Measurements from ENCODE around the gene TUBB4B.
"Not testable (repeated sequence)": the region's sequence is repeated elsewhere in the genome, so short reads cannot be mapped to it uniquely, and the experiment has no call there.

The TUBB4B gene

GRCh38 chr9:137234055-137234697, 6.9 kb upstream of the TUBB4B start:
- no peaks in the 10 kb centered on the region for H3K36me3 ChIP-seq
- H3K4me3 ChIP-seq, result peak overlapping the region; percentile 63
- H3K4me1 ChIP-seq, result peaks cover 83% of the 10 kb centered on the region
- H3K27me3 ChIP-seq, result no peaks in the 10 kb centered on the region
- H3K27ac ChIP-seq, result peak overlapping the region; percentile 79; the same call in 1 of the 2 replicates
- TF ChIP-seq Cebpa-rat (IDR thresholded peaks at IDR 0.05), result no peak
- H3K9me3 ChIP-seq, result no peaks in the 10 kb centered on the region
- H3K9ac ChIP-seq, result peak overlapping the region; percentile 66; the same call in 1 of the 2 replicates
- peaks cover 17% of the 10 kb centered on the region; the same call in 1 of the 2 replicates for H4K20me1 ChIP-seq
- H3K4me2 ChIP-seq, result peak overlapping the region; percentile 98

GRCh38 chr9:137234758-137235423, 6.2 kb upstream of the TUBB4B start:
- peak overlapping the region; percentile 63 for H3K4me3 ChIP-seq
- no peaks in the 10 kb centered on the region for H3K27me3 ChIP-seq
- H3K9ac ChIP-seq, result peak overlapping the region; percentile 66
- H3K9me3 ChIP-seq, result no peaks in the 10 kb centered on the region
- H3K4me2 ChIP-seq, result peak overlapping the region; percentile 98
- no peak for TF ChIP-seq Cebpa-rat (IDR thresholded peaks at IDR 0.05)
- peak overlapping the region; percentile 79 for H3K27ac ChIP-seq
- H3K36me3 ChIP-seq, result no peaks in the 10 kb centered on the region
- peaks cover 17% of the 10 kb centered on the region; the same call in 1 of the 2 replicates for H4K20me1 ChIP-seq
- peaks cover 83% of the 10 kb centered on the region for H3K4me1 ChIP-seq

DNA sequence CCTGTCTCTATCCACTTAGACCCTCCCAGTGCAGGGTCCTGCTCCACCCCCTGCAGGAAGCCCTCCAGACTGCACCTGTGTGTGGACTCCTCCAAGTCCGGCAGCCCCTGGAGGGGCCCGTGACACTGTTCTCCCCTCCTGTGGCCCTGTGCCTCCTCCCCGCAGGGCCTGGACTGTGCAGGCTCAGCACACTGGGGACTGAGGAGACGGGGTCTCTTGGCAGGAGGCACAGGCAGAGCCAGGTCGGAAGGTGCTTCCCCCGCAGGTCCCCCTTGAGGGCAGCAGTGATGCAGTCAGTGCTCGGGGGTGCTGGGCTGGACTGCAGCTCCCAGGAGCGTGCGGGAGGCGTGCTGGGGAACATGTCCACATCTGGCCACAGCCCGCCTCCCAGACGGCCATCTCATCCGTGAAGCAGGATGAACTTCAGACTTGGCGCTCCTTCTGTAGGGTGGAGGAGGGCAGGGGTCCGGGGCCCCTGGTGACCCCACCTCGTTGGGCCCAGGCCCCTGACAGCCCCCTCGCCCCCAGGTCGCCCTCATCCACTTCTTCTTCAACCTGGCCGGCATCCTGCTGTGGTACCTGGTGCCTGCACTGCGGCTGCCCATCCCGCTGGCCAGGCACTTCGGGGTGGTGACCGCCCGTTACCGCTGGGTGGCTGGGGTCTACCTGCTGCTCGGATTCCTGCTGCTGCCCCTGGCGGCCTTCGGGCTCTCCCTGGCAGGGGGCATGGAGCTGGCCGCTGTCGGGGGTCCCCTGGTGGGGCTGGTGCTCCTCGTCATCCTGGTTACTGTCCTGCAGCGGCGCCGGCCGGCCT, 5.5 kb upstream of the TUBB4B start:
- H3K36me3 ChIP-seq, result no peaks in the 10 kb centered on the region
- H3K27ac ChIP-seq, result peak overlapping the region; percentile 79
- H3K9me3 ChIP-seq, result no peaks in the 10 kb centered on the region
- H3K4me1 ChIP-seq, result peaks cover 78% of the 10 kb centered on the region
- H3K4me3 ChIP-seq, result peak overlapping the region; percentile 63
- no peaks in the 10 kb centered on the region for H3K27me3 ChIP-seq
- peaks cover 17% of the 10 kb centered on the region; the same call in 1 of the 2 replicates for H4K20me1 ChIP-seq
- H3K4me2 ChIP-seq, result peak overlapping the region; percentile 98
- H3K9ac ChIP-seq, result peak overlapping the region; percentile 66
- TF ChIP-seq Cebpa-rat (IDR thresholded peaks at IDR 0.05), result no peak

DNA sequence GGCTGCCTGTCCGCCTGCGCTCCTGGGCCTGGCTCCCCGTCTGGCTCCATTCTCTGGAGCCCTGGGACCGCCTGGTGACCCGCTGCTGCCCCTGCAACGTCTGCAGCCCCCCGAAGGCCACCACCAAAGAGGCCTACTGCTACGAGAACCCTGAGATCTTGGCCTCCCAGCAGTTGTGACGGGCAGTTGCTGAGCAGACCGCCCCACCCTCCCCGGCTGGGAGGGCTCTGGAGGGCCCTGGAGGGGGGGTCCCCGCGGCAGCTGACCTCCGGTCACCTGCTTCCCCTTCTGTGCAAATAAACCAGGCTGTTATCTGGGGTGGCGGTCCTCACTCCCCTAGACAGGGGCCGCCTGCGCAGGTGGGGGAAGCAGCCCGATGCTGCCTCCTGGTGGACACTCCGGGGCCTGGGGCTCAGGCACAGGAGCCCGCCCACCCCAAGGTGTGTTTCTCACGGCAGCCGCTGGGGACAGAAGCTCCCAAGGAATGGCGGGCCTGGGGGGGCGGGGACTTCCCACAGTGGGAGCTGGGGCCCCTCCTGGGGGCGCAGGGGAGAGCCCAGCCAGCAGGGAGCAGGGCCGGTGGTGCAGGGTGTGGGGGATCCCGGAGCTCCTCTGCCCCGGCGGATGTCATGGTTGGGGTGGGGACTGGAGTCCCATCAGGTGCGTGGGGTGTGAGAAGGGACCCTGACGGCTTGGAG, 4.7 kb upstream of the TUBB4B start:
- H3K27me3 ChIP-seq, result no peaks in the 10 kb centered on the region
- peak overlapping the region; percentile 69 for H3K9ac ChIP-seq
- peak overlapping the region; percentile 84 for H3K27ac ChIP-seq
- H3K9me3 ChIP-seq, result no peaks in the 10 kb centered on the region
- no peaks in the 10 kb centered on the region for H3K36me3 ChIP-seq
- H4K20me1 ChIP-seq, result peaks cover 17% of the 10 kb centered on the region; the same call in 1 of the 2 replicates
- TF ChIP-seq Cebpa-rat (IDR thresholded peaks at IDR 0.05), result no peak
- H3K4me1 ChIP-seq, result peaks cover 71% of the 10 kb centered on the region
- peak overlapping the region; percentile 63 for H3K4me3 ChIP-seq
- H3K4me2 ChIP-seq, result peak overlapping the region; percentile 98

- Histone ChIP-seq H3K36me3 (peaks cover 4% of the 10 kb centered on the region), H4K20me1 (peaks cover 23% of the 10 kb centered on the region), H3K4me3 (peak overlapping the region; percentile 63), H3K9me3 (no peaks in the 10 kb centered on the region), H3K4me2 (peak overlapping the region; percentile 98), H3K27me3 (no peaks in the 10 kb centered on the region), H3K9ac (peak overlapping the region; percentile 69), H3K27ac (peak overlapping the region; percentile 84), H3K4me1 (peaks cover 67% of the 10 kb centered on the region)
- no peak for TF ChIP-seq Cebpa-rat (IDR thresholded peaks at IDR 0.05)
These were observed 4.1 kb upstream of the TUBB4B start for GRCh38 chr9:137236936-137237421.

DNA sequence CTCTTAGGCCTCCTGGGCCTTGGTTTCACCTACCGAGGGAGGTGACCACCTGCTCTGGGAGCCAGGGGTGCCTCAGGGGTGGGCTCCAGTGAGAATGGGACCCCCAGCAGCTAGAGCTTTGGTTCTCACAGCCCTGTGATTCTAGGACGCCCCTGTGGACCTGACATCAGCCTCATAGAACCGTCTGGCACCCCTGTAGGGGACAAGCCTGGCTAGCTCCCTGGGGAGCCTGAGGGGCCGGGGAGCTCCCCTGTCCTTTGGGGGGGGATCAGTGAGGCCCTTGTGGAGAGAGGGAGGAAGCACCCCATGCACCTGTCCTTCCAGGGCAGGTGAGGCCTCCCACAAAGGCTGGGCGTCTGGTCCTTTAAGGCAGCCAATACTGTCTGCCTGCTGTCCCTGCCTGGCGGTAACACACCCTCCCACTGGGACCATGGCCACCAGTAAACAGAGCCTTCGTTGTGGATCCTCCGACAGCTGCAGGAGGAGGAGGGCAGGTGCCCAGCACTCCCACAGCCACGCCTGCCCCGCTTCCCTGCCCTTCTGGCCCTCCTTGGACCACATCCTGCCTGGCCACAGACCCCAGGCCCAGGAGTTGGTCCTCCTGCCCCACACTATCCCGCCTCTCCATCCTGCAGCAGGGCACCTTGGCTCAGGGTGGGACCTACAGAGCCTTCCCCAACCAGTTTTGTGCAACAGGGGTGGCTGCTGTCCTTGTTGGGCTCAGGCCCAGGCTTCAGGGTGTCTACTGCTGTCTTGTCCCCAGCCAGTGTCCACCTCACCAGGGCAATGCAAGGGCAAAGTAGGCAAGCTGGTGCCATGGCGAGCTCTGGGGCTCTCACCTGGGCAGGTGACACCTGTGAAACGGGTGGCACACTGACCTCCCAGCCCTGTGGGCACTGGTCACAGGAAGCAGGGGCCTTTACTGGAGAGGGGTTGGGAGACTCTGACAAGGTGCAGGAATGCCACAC, 3.0 kb upstream of the TUBB4B start:
- H3K9me3 ChIP-seq, result no peaks in the 10 kb centered on the region
- peaks cover 33% of the 10 kb centered on the region for H4K20me1 ChIP-seq
- H3K4me1 ChIP-seq, result peaks cover 72% of the 10 kb centered on the region
- H3K9ac ChIP-seq, result peak overlapping the region; percentile 69
- H3K4me2 ChIP-seq, result peak overlapping the region; percentile 98
- peak overlapping the region; percentile 63; the same call in 1 of the 2 replicates for H3K4me3 ChIP-seq
- H3K36me3 ChIP-seq, result peaks cover 14% of the 10 kb centered on the region
- peak overlapping the region; percentile 84 for H3K27ac ChIP-seq
- H3K27me3 ChIP-seq, result no peaks in the 10 kb centered on the region
- TF ChIP-seq Cebpa-rat (IDR thresholded peaks at IDR 0.05), result no peak

DNA sequence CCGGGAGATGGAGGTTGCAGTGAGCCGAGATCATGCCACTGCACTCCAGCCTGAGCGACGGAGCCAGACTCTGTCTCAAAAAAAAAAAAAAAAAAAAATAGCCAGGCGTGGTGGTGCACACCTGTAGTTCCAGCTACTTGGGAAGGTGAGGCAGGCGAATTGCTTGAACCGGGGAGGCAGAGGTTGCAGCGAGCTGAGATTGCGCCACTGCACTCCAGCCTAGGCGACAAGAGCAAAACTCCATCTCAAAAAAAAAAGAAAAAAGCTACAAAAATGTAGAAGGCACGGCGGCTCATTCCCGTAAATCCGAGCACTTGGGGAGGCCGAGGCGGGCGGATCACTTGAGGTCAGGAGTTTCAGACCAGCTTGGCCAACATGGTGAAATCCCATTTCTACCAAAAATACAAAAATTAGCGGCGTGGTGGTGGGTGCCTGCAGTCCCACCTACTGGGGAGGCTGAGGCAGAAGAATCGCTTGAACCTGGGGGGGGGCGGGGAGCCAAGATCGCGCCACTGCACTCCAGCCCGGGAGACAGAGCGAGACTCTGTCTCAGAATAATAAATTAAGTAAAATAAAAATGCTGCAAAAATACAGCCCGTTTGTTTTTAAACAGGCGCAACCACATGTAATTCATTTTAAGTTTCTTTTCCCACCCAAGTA, 1.4 kb upstream of the TUBB4B start:
- H3K4me1 ChIP-seq, result peaks cover 81% of the 10 kb centered on the region

DNA sequence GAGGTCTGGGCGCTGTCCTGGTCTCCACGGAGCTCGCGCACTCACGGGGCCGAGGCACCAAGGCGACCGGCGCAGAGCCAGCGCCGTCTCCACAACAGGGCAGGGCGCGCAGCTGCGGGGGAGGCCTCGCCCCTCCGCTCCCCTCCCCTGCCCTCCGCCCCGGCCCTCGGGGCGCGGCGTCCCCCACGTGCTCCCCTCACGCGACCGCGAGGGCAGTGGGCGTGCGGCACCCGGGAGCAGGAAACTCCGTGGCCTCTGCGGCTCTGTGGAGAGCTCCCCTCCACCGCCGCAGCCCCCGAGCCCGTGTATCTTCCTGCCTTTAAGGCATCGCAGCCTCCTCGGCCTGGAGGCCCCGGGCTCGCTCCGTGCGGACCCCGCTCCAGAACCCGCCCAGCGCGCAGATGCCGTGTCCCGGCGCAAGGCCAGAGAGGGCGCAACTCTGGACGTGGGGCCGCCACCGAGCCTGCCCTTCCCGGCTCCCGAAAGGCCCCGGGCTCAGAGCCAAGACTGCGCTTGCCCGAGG, 708 bp upstream of the TUBB4B start:
- Histone ChIP-seq H3K4me2 (peak overlapping the region; percentile 98), H3K9ac (peak overlapping the region; percentile 89), H4K20me1 (peaks cover 46% of the 10 kb centered on the region), H3K9me3 (no peaks in the 10 kb centered on the region), H3K4me1 (peaks cover 81% of the 10 kb centered on the region), H3K27me3 (no peaks in the 10 kb centered on the region), H3K27ac (peak overlapping the region; percentile 94), H3K36me3 (peaks cover 28% of the 10 kb centered on the region), H3K4me3 (peak overlapping the region; percentile 74)
- TF ChIP-seq Cebpa-rat (IDR thresholded peaks at IDR 0.05), result no peak

More for the DNA sequence above, 1.4 kb upstream of the TUBB4B start:
- H3K27ac ChIP-seq, result peak overlapping the region; percentile 94
- peaks cover 28% of the 10 kb centered on the region for H3K36me3 ChIP-seq
- not testable (repeated sequence) for H3K27me3 ChIP-seq, H3K9me3 ChIP-seq
- peak overlapping the region; percentile 74 for H3K4me3 ChIP-seq
- peaks cover 43% of the 10 kb centered on the region for H4K20me1 ChIP-seq
- peak overlapping the region; percentile 98 for H3K4me2 ChIP-seq
- peak overlapping the region; percentile 89 for H3K9ac ChIP-seq
